ENCODE results near the gene MC1R. TPM values are rescaled to one million over a fixed set of nuclear protein-coding genes. Genes with fewer than 3 reads are reported as not detected.
"Not testable (repeated sequence)": the region's sequence is repeated elsewhere in the genome, so short reads cannot be mapped to it uniquely, and the experiment has no call there.

Gene MC1R
- total RNA-seq, 1 donor from 2014 or later: 13.2 TPM

DNA sequence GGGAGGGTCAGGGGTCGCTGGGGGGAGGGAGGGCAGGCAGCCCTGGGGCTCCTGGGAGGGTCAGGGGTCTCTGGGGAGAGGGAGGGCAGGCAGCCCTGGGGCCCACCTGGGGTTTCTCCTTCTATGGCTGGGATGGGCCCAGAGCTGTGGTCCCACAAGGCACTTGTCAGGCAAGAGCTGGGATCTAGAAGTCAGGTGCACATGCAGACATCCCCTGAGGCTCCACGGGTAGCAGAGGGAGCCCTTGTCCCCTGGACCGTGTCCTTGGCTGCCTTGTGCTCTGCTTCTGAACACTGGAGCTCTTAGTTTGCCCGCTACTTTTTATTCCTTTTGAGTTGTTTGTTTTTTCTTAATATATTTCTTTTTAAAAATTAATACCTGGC is 6.3 kb downstream of the MC1R start:
- Histone ChIP-seq H3K4me1 (peaks cover 19 to 35% of the 10 kb centered on the region in 2 donors), H3K27me3 (peaks cover 7% of the 10 kb centered on the region), H3K27ac (no peak overlapping the region), H3K9me3 (no peaks in the 10 kb centered on the region), H3K36me3 (no peaks in the 10 kb centered on the region), H3K4me3 (no peak overlapping the region)
- TF ChIP-seq, protein P1, sequence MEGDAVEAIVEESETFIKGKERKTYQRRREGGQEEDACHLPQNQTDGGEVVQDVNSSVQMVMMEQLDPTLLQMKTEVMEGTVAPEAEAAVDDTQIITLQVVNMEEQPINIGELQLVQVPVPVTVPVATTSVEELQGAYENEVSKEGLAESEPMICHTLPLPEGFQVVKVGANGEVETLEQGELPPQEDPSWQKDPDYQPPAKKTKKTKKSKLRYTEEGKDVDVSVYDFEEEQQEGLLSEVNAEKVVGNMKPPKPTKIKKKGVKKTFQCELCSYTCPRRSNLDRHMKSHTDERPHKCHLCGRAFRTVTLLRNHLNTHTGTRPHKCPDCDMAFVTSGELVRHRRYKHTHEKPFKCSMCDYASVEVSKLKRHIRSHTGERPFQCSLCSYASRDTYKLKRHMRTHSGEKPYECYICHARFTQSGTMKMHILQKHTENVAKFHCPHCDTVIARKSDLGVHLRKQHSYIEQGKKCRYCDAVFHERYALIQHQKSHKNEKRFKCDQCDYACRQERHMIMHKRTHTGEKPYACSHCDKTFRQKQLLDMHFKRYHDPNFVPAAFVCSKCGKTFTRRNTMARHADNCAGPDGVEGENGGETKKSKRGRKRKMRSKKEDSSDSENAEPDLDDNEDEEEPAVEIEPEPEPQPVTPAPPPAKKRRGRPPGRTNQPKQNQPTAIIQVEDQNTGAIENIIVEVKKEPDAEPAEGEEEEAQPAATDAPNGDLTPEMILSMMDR (IDR thresholded peaks at IDR 0.05): no peak
- intact Hi-C loops (cut with DNase I): no loop called here
- DNase-seq (ENCODE audit: low spot score in 2 of 2): no peak

DNA sequence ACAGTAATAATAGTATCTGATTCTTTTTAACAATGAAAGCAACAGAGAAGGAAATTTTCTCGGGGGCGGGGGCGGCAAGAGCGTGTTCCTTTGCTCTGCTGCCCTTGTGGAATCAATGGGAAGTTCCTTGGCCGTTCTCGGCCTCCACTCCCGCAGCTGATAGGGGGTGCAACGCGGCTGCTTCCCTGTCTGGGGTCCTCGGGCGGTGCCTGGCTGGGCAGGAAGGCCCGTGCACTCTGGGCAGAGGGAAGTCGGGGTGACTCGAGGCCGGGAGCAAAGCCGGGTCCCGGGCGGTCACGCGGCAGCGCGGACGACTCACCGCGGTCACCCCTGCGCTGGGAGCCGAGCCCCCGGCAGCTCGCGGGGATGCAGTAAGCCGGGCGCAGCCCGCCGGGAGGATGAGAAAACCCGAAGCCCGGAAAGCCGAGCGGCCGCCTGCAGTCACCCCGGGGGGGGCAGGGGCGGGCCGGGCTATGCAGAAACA is 7.0 kb downstream of the MC1R start:
- H3K4me1 ChIP-seq: peaks cover 19 to 35% of the 10 kb centered on the region in 2 donors
- no peak overlapping the region for H3K27ac ChIP-seq
- intact Hi-C loops (cut with DNase I): no loop called here

DNA sequence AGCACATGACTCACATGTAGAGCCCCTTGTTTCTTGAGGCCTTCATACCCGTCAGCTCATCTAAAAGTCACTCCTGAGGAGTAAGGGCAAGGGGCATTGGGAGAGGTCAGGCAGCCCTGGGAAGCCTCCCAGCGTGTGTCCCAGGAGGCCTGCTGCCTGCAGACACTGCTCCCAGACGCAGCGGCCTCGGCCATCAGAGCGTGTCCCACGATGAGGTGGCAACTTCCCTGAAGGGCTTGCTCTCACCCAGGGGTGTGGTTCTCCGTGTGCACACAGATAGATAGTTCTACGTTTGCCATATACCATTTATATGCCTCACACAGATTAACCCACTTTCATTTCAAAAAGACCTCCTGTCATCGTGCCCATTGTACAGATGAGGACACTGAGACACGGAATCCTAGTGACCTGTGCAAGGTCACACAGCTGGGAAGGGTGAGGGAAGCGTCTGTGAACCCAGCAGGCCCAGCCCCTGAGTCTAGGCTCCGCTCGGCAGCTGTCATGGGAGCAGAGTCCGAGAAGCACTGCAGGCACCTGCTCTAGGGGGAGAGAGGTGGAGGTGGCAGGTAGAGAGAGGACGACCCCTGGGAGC is 12.7 kb downstream of the MC1R start:
- TF ChIP-seq, protein P1 (IDR thresholded peaks at IDR 0.05): no peak
- intact Hi-C loops (cut with DNase I): no loop called here
- H3K4me3 ChIP-seq: no peak overlapping the region
- H3K9me3 ChIP-seq: no peaks in the 10 kb centered on the region
- no peak overlapping the region for H3K27ac ChIP-seq
- H3K36me3 ChIP-seq: no peaks in the 10 kb centered on the region
- no peak for DNase-seq (ENCODE audit: low spot score in 2 of 2)
- no peaks in the 10 kb centered on the region for H3K27me3 ChIP-seq
- H3K4me1 ChIP-seq: peaks cover under 1 to 2% of the 10 kb centered on the region in 2 donors

More for the DNA sequence above, 7.0 kb downstream of the MC1R start:
- TF ChIP-seq, protein P1 (IDR thresholded peaks at IDR 0.05): no peak
- Histone ChIP-seq H3K36me3 (no peaks in the 10 kb centered on the region), H3K4me3 (peak overlapping the region; percentile 35 to 61), H3K27me3 (peaks cover 7% of the 10 kb centered on the region), H3K9me3 (no peaks in the 10 kb centered on the region)
- no peak for DNase-seq (ENCODE audit: low spot score in 2 of 2)

- H3K27me3 ChIP-seq: no peaks in the 10 kb centered on the region
- no peaks in the 10 kb centered on the region for H3K9me3 ChIP-seq
- TF ChIP-seq, protein P1 (IDR thresholded peaks at IDR 0.05): no peak
- H3K4me3 ChIP-seq: no peak overlapping the region
- no peaks in the 10 kb centered on the region for H3K4me1 ChIP-seq
- no peak overlapping the region for H3K27ac ChIP-seq
- no peak for DNase-seq (ENCODE audit: low spot score in 2 of 2)
- H3K36me3 ChIP-seq: no peaks in the 10 kb centered on the region
- intact Hi-C loops (cut with DNase I): no loop called here
Observed at GRCh38 chr16:89931964-89932363, 13.3 kb downstream of the MC1R start.

DNA sequence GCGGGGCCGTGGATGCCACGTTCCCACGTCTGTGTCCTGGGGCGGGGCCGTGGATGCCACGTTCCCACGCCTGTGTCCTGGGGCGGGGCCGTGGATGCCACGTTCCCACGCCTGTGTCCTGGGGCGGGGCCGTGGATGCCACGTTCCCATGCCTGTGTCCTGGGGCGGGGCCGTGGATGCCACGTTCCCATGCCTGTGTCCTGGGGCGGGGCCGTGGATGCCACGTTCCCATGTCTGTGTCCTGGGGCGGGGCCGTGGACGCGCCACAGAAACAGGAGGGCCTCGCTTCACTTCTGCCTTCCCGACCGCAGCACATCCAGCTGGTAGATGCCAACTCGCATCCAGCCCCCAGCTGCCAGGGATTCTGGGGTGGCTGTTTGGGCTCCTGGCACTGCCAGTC is 15.4 kb downstream of the MC1R start:
- DNase-seq (ENCODE audit: low spot score in 2 of 2); H3K27me3 ChIP-seq; H3K36me3 ChIP-seq; intact Hi-C loops (cut with DNase I); H3K4me3 ChIP-seq; H3K9me3 ChIP-seq; H3K27ac ChIP-seq; H3K4me1 ChIP-seq: not testable (repeated sequence)

DNA sequence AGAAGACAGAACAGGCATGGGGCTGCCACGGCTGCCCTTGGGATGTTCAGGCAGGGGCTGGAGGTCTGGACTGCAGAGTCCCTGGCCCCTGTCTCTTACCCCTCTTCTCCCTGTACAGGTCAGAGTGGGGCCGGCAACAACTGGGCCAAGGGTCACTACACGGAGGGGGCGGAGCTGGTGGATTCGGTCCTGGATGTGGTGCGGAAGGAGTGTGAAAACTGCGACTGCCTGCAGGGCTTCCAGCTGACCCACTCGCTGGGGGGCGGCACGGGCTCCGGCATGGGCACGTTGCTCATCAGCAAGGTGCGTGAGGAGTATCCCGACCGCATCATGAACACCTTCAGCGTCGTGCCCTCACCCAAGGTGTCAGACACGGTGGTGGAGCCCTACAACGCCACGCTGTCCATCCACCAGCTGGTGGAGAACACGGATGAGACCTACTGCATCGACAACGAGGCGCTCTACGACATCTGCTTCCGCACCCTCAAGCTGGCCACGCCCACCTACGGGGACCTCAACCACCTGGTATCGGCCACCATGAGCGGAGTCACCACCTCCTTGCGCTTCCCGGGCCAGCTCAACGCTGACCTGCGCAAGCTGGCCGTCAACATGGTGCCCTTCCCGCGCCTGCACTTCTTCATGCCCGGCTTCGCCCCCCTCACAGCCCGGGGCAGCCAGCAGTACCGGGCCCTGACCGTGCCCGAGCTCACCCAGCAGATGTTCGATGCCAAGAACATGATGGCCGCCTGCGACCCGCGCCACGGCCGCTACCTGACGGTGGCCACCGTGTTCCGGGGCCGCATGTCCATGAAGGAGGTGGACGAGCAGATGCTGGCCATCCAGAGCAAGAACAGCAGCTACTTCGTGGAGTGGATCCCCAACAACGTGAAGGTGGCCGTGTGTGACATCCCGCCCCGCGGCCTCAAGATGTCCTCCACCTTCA is 16.2 kb downstream of the MC1R start:
- no peak overlapping the region for H3K4me3 ChIP-seq
- TF ChIP-seq, protein P1 (IDR thresholded peaks at IDR 0.05): no peak
- H3K36me3 ChIP-seq: no peaks in the 10 kb centered on the region
- H3K4me1 ChIP-seq: no peaks in the 10 kb centered on the region
- no peak for DNase-seq (ENCODE audit: low spot score in 2 of 2)
- no peaks in the 10 kb centered on the region for H3K9me3 ChIP-seq
- H3K27me3 ChIP-seq: no peaks in the 10 kb centered on the region
- no peak overlapping the region for H3K27ac ChIP-seq
- intact Hi-C loops (cut with DNase I): no loop called here

DNA sequence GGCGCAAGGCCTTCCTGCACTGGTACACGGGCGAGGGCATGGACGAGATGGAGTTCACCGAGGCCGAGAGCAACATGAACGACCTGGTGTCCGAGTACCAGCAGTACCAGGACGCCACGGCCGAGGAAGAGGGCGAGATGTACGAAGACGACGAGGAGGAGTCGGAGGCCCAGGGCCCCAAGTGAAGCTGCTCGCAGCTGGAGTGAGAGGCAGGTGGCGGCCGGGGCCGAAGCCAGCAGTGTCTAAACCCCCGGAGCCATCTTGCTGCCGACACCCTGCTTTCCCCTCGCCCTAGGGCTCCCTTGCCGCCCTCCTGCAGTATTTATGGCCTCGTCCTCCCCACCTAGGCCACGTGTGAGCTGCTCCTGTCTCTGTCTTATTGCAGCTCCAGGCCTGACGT is 17.0 kb downstream of the MC1R start:
- H3K27me3 ChIP-seq; H3K4me3 ChIP-seq; H3K27ac ChIP-seq; intact Hi-C loops (cut with DNase I); H3K4me1 ChIP-seq; DNase-seq (ENCODE audit: low spot score in 2 of 2); H3K9me3 ChIP-seq; H3K36me3 ChIP-seq: not testable (repeated sequence)
